OCI-LY1 (cell line): ENCODE data around the gene MIF.

Experiments
- CTCF ChIP-seq: fragments of 200-600 bp; sonication (generic), shearing (Covaris generic); IDR thresholded peaks from 2 replicates; pipeline ENCODE4 v1.5.1; 2017; ENCODE audit warnings: mild to moderate bottlenecking, antibody characterized with exemption, low read length, moderate library complexity, mixed read lengths
- EZH2 ChIP-seq: fragments of 200-600 bp; sonication (generic), shearing (Covaris generic); IDR thresholded peaks from 2 replicates; pipeline ENCODE4 v1.8.0; 2017; ENCODE audit warnings: borderline replicate concordance, mixed run types, mild to moderate bottlenecking, antibody characterized with exemption, low read length, moderate library complexity, mixed read lengths

GRCh38 chr22:23922921-23923320, 28.7 kb downstream of the MIF start:
- TF ChIP-seq CTCF (no peak), EZH2 (no peak)
